ENCODE measurements around the gene PHF12. TPM values are rescaled to one million over a fixed set of nuclear protein-coding genes. Genes with fewer than 3 reads are reported as not detected.
"Not testable (repeated sequence)": the region's sequence is repeated elsewhere in the genome, so short reads cannot be mapped to it uniquely, and the experiment has no call there.

Gene PHF12
- total RNA-seq, 1 experiment from 2014 or later, result 48.5 TPM

GRCh38 chr17:28887871-28888471 lies 63.3 kb downstream of the PHF12 start:
- no peaks in the 10 kb centered on the region for H3K4me1 ChIP-seq
- no peak overlapping the region for H3K27ac ChIP-seq
- DNase-seq, result no peak
- H3K36me3 ChIP-seq, result no peaks in the 10 kb centered on the region
- H3K4me3 ChIP-seq, result no peak overlapping the region
- no peaks in the 10 kb centered on the region for H3K27me3 ChIP-seq
- H3K9me3 ChIP-seq (replicated peaks), result no peaks in the 10 kb centered on the region

GRCh38 chr17:28885951-28886350 lies 65.4 kb downstream of the PHF12 start:
- Histone ChIP-seq H3K36me3 (no peaks in the 10 kb centered on the region), H3K4me1 (no peaks in the 10 kb centered on the region), H3K4me3 (no peak overlapping the region), H3K27me3 (no peaks in the 10 kb centered on the region), H3K9me3 (replicated peaks) (no peaks in the 10 kb centered on the region), H3K27ac (no peak overlapping the region)
- DNase-seq, result no peak

GRCh38 chr17:28885363-28885762 lies 66.0 kb downstream of the PHF12 start:
- DNase-seq, result no peak
- no peaks in the 10 kb centered on the region; the same call in 1 of the 2 replicates for H3K36me3 ChIP-seq
- no peaks in the 10 kb centered on the region for H3K4me1 ChIP-seq
- H3K4me3 ChIP-seq, result no peak overlapping the region
- no peaks in the 10 kb centered on the region for H3K9me3 ChIP-seq (replicated peaks)
- no peak overlapping the region for H3K27ac ChIP-seq
- H3K27me3 ChIP-seq, result no peaks in the 10 kb centered on the region

- H3K9me3 ChIP-seq (replicated peaks), result no peaks in the 10 kb centered on the region
- H3K27me3 ChIP-seq, result no peaks in the 10 kb centered on the region
- no peak for DNase-seq
- H3K36me3 ChIP-seq, result no peaks in the 10 kb centered on the region; the same call in 1 of the 2 replicates
- H3K4me3 ChIP-seq, result no peak overlapping the region
- H3K27ac ChIP-seq, result no peak overlapping the region
- H3K4me1 ChIP-seq, result no peaks in the 10 kb centered on the region
Observed at GRCh38 chr17:28883967-28884702, 67.2 kb downstream of the PHF12 start.

- Histone ChIP-seq H3K4me1 (no peaks in the 10 kb centered on the region), H3K27me3 (no peaks in the 10 kb centered on the region), H3K36me3 (no peaks in the 10 kb centered on the region; the same call in 1 of the 2 replicates), H3K27ac (no peak overlapping the region), H3K4me3 (no peak overlapping the region), H3K9me3 (replicated peaks) (no peaks in the 10 kb centered on the region)
- no peak for DNase-seq
Observed at GRCh38 chr17:28882154-28882895, 69.0 kb downstream of the PHF12 start.

- no peak for DNase-seq
- Histone ChIP-seq H3K4me1 (no peaks in the 10 kb centered on the region), H3K36me3 (no peaks in the 10 kb centered on the region; the same call in 1 of the 2 replicates), H3K27ac (no peak overlapping the region), H3K27me3 (no peaks in the 10 kb centered on the region), H3K9me3 (replicated peaks) (no peaks in the 10 kb centered on the region), H3K4me3 (no peak overlapping the region)
Observed at GRCh38 chr17:28881533-28882056, 69.7 kb downstream of the PHF12 start.

GRCh38 chr17:28880572-28880945 lies 70.8 kb downstream of the PHF12 start:
- no peaks in the 10 kb centered on the region for H3K9me3 ChIP-seq (replicated peaks)
- H3K4me1 ChIP-seq, result no peaks in the 10 kb centered on the region
- H3K27ac ChIP-seq, result no peak overlapping the region
- H3K4me3 ChIP-seq, result no peak overlapping the region
- DNase-seq, result no peak
- H3K27me3 ChIP-seq, result no peaks in the 10 kb centered on the region
- H3K36me3 ChIP-seq, result no peaks in the 10 kb centered on the region; the same call in 1 of the 2 replicates

- H3K4me1 ChIP-seq, result no peaks in the 10 kb centered on the region
- no peaks in the 10 kb centered on the region for H3K9me3 ChIP-seq (replicated peaks)
- no peak overlapping the region for H3K27ac ChIP-seq
- H3K4me3 ChIP-seq, result no peak overlapping the region
- no peaks in the 10 kb centered on the region; the same call in 1 of the 2 replicates for H3K36me3 ChIP-seq
- no peaks in the 10 kb centered on the region for H3K27me3 ChIP-seq
- DNase-seq, result no peak
Observed at GRCh38 chr17:28879886-28880571, 71.3 kb downstream of the PHF12 start.

- Histone ChIP-seq H3K27ac (no peak overlapping the region), H3K36me3 (no peaks in the 10 kb centered on the region; the same call in 1 of the 2 replicates), H3K4me1 (no peaks in the 10 kb centered on the region), H3K9me3 (replicated peaks) (no peaks in the 10 kb centered on the region), H3K27me3 (no peaks in the 10 kb centered on the region), H3K4me3 (no peak overlapping the region)
- peak; percentile 38 to 58 for DNase-seq
Observed at GRCh38 chr17:28878981-28879380, 72.3 kb downstream of the PHF12 start.

- no peak for DNase-seq
- Histone ChIP-seq H3K36me3 (no peaks in the 10 kb centered on the region; the same call in 1 of the 2 replicates), H3K27ac (no peak overlapping the region), H3K27me3 (no peaks in the 10 kb centered on the region), H3K9me3 (replicated peaks) (no peaks in the 10 kb centered on the region), H3K4me1 (no peaks in the 10 kb centered on the region), H3K4me3 (no peak overlapping the region)
Observed at GRCh38 chr17:28878158-28878910, 73.0 kb downstream of the PHF12 start.

GRCh38 chr17:28877150-28877711 lies 74.1 kb downstream of the PHF12 start:
- H3K4me3 ChIP-seq; H3K4me1 ChIP-seq; H3K27me3 ChIP-seq; H3K27ac ChIP-seq; H3K9me3 ChIP-seq (replicated peaks); H3K36me3 ChIP-seq; DNase-seq: not testable (repeated sequence)

GRCh38 chr17:28875848-28876550 lies 75.3 kb downstream of the PHF12 start:
- no peaks in the 10 kb centered on the region; the same call in 1 of the 2 replicates for H3K36me3 ChIP-seq
- peak in 1 of 2 experiments; percentile 42 for DNase-seq
- H3K9me3 ChIP-seq (replicated peaks), result no peaks in the 10 kb centered on the region
- H3K4me1 ChIP-seq, result 0 out of 2 replicates have a peak, but pooled peaks cover 3% of the 10 kb centered on the region
- H3K27me3 ChIP-seq, result no peaks in the 10 kb centered on the region
- H3K4me3 ChIP-seq, result no peak overlapping the region
- H3K27ac ChIP-seq, result no peak overlapping the region

- Histone ChIP-seq H3K4me1 (0 out of 2 replicates have a peak, but pooled peaks cover 3% of the 10 kb centered on the region), H3K4me3 (no peak overlapping the region)
- DNase-seq, result no peak
Observed at GRCh38 chr17:28874750-28875149, 76.6 kb downstream of the PHF12 start.

More at GRCh38 chr17:28874750-28875149, 76.6 kb downstream of the PHF12 start:
- Histone ChIP-seq H3K9me3 (replicated peaks) (no peaks in the 10 kb centered on the region), H3K27me3 (no peaks in the 10 kb centered on the region), H3K36me3 (no peaks in the 10 kb centered on the region), H3K27ac (no peak overlapping the region)
